MG63 (cell line): ENCODE measurements around the gene SPTBN4. TPM values are rescaled to one million over a fixed set of nuclear protein-coding genes. Genes with fewer than 3 reads are reported as not detected.
"Not testable (repeated sequence)": the region's sequence is repeated elsewhere in the genome, so short reads cannot be mapped to it uniquely, and the experiment has no call there.

Source experiments
- DNase-seq: peaks from one replicate; pipeline ENCODE4 v3.0.0-alpha.2; 2020
- H3K27me3 ChIP-seq: fragments of 250-450 bp; sonication (Bioruptor Pico); 2 replicates; pipeline ENCODE4 v1.5.1; 2020; ENCODE audit warnings: mild to moderate bottlenecking, moderate library complexity
- H3K36me3 ChIP-seq: fragments of 250-450 bp; sonication (Bioruptor Pico); 2 replicates; pipeline ENCODE4 v1.5.1; 2020; ENCODE audit warnings: mild to moderate bottlenecking, moderate library complexity
- H3K4me3 ChIP-seq: fragments of 250-450 bp; sonication (Bioruptor Pico); 2 replicates; pipeline ENCODE4 v1.5.1; 2020; ENCODE audit warnings: mild to moderate bottlenecking, moderate library complexity
- H3K9me3 ChIP-seq: fragments of 250-450 bp; sonication (Bioruptor Pico); 2 replicates; pipeline ENCODE4 v1.5.1; 2020; ENCODE audit warnings: mild to moderate bottlenecking, moderate library complexity
- total RNA-seq: library from RNA; depleted of rRNA; stranded (reverse); fragments of >200 nt; shearing (Covaris generic); gene quantifications from 2 replicates; pipeline ENCODE4 v1.2.3, GENCODE V29; 2014; ENCODE audit warnings: low replicate concordance

Gene SPTBN4
- total RNA-seq, 1 experiment from 2014 or later = 0.16 TPM

GRCh38 chr19:40474737-40475136 lies 7.9 kb downstream of the SPTBN4 start:
- Histone ChIP-seq H3K27me3 (no peaks in the 10 kb centered on the region), H3K9me3 (no peaks in the 10 kb centered on the region), H3K36me3 (no peaks in the 10 kb centered on the region), H3K4me3 (no peak overlapping the region)
- DNase-seq = no peak

- H3K36me3 ChIP-seq, H3K27me3 ChIP-seq, H3K9me3 ChIP-seq, H3K4me3 ChIP-seq, DNase-seq: not testable (repeated sequence)
Observed at GRCh38 chr19:40475878-40476644, 9.3 kb downstream of the SPTBN4 start.

GRCh38 chr19:40486017-40486416 lies 19.2 kb downstream of the SPTBN4 start:
- peaks cover 3% of the 10 kb centered on the region; the same call in 1 of the 2 replicates for H3K27me3 ChIP-seq
- no peak for DNase-seq
- H3K36me3 ChIP-seq = no peaks in the 10 kb centered on the region
- H3K9me3 ChIP-seq = no peaks in the 10 kb centered on the region
- H3K4me3 ChIP-seq = no peak overlapping the region

GRCh38 chr19:40489882-40490230 lies 23.1 kb downstream of the SPTBN4 start:
- H3K9me3 ChIP-seq = no peaks in the 10 kb centered on the region
- peaks cover 5% of the 10 kb centered on the region; the same call in 1 of the 2 replicates for H3K27me3 ChIP-seq
- H3K36me3 ChIP-seq = no peaks in the 10 kb centered on the region
- no peak for DNase-seq
- no peak overlapping the region for H3K4me3 ChIP-seq

GRCh38 chr19:40492274-40492673 lies 25.5 kb downstream of the SPTBN4 start:
- Histone ChIP-seq H3K27me3 (peaks cover 5% of the 10 kb centered on the region; the same call in 1 of the 2 replicates), H3K9me3 (no peaks in the 10 kb centered on the region), H3K4me3 (no peak overlapping the region), H3K36me3 (no peaks in the 10 kb centered on the region)
- no peak for DNase-seq

- H3K36me3 ChIP-seq = no peaks in the 10 kb centered on the region
Observed at GRCh38 chr19:40493778-40494177, 27.0 kb downstream of the SPTBN4 start.

GRCh38 chr19:40494191-40494838 lies 27.5 kb downstream of the SPTBN4 start:
- no peak for DNase-seq
- no peaks in the 10 kb centered on the region for H3K36me3 ChIP-seq
- no peak overlapping the region for H3K4me3 ChIP-seq
- peaks cover 5% of the 10 kb centered on the region; the same call in 1 of the 2 replicates for H3K27me3 ChIP-seq
- no peaks in the 10 kb centered on the region for H3K9me3 ChIP-seq

More at GRCh38 chr19:40493778-40494177, 27.0 kb downstream of the SPTBN4 start:
- no peak overlapping the region for H3K4me3 ChIP-seq
- peaks cover 5% of the 10 kb centered on the region; the same call in 1 of the 2 replicates for H3K27me3 ChIP-seq
- DNase-seq = no peak
- H3K9me3 ChIP-seq = no peaks in the 10 kb centered on the region

GRCh38 chr19:40497214-40497613 lies 30.4 kb downstream of the SPTBN4 start:
- Histone ChIP-seq H3K9me3 (no peaks in the 10 kb centered on the region), H3K36me3 (no peaks in the 10 kb centered on the region), H3K27me3 (peaks cover 5% of the 10 kb centered on the region; the same call in 1 of the 2 replicates), H3K4me3 (no peak overlapping the region)
- DNase-seq = no peak

- no peak for DNase-seq
- no peaks in the 10 kb centered on the region for H3K9me3 ChIP-seq
- no peaks in the 10 kb centered on the region for H3K27me3 ChIP-seq
- no peak overlapping the region for H3K4me3 ChIP-seq
- H3K36me3 ChIP-seq = no peaks in the 10 kb centered on the region
Observed at GRCh38 chr19:40499320-40499719, 32.5 kb downstream of the SPTBN4 start.

- not testable (repeated sequence) for H3K27me3 ChIP-seq, H3K9me3 ChIP-seq, H3K4me3 ChIP-seq, DNase-seq, H3K36me3 ChIP-seq
Observed at GRCh38 chr19:40500678-40501530, 34.1 kb downstream of the SPTBN4 start.

- Histone ChIP-seq H3K36me3 (no peaks in the 10 kb centered on the region), H3K4me3 (no peak overlapping the region), H3K9me3 (no peaks in the 10 kb centered on the region), H3K27me3 (peaks cover 2% of the 10 kb centered on the region; the same call in 1 of the 2 replicates)
- no peak for DNase-seq
Observed at GRCh38 chr19:40501599-40501998, 34.8 kb downstream of the SPTBN4 start.

- Histone ChIP-seq H3K9me3 (no peaks in the 10 kb centered on the region), H3K27me3 (peaks cover 2% of the 10 kb centered on the region; the same call in 1 of the 2 replicates), H3K4me3 (no peak overlapping the region), H3K36me3 (no peaks in the 10 kb centered on the region)
- no peak for DNase-seq
Observed at GRCh38 chr19:40502081-40502480, 35.3 kb downstream of the SPTBN4 start.

GRCh38 chr19:40502647-40503319 lies 36.0 kb downstream of the SPTBN4 start:
- no peaks in the 10 kb centered on the region for H3K9me3 ChIP-seq
- DNase-seq = no peak
- H3K4me3 ChIP-seq = no peak overlapping the region
- H3K27me3 ChIP-seq = peaks cover 2% of the 10 kb centered on the region; the same call in 1 of the 2 replicates
- H3K36me3 ChIP-seq = no peaks in the 10 kb centered on the region

- no peak overlapping the region for H3K4me3 ChIP-seq
- DNase-seq = no peak
- H3K27me3 ChIP-seq = peaks cover 2% of the 10 kb centered on the region; the same call in 1 of the 2 replicates
- H3K36me3 ChIP-seq = no peaks in the 10 kb centered on the region
- H3K9me3 ChIP-seq = no peaks in the 10 kb centered on the region
Observed at GRCh38 chr19:40503320-40503695, 36.5 kb downstream of the SPTBN4 start.

- Histone ChIP-seq H3K27me3 (peaks cover 2% of the 10 kb centered on the region; the same call in 1 of the 2 replicates), H3K9me3 (no peaks in the 10 kb centered on the region), H3K36me3 (no peaks in the 10 kb centered on the region), H3K4me3 (no peak overlapping the region)
- no peak for DNase-seq
Observed at GRCh38 chr19:40506099-40506498, 39.3 kb downstream of the SPTBN4 start.

GRCh38 chr19:40507892-40508291 lies 41.1 kb downstream of the SPTBN4 start:
- Histone ChIP-seq H3K4me3 (no peak overlapping the region), H3K36me3 (no peaks in the 10 kb centered on the region), H3K27me3 (peaks cover 9% of the 10 kb centered on the region), H3K9me3 (no peaks in the 10 kb centered on the region)
- DNase-seq = no peak
